Astrocyte (in vitro differentiated cells and primary cell): ENCODE results near the gene ATP5F1B.

ENCODE experiments used
- EZH2 ChIP-seq: IDR thresholded peaks from 2 replicates; pipeline ENCODE4 v1.6.1; 2012; ENCODE audit warnings: mild to moderate bottlenecking, low read length, inconsistent platforms; ENCODE audit not compliant: insufficient read depth
- TF ChIP-seq, protein P1 (sequence below): IDR thresholded peaks from 2 replicates; pipeline ENCODE4 v1.5.1; 2011; ENCODE audit warnings: low read depth, mild to moderate bottlenecking, inconsistent platforms, low read length, moderate library complexity; ENCODE audit not compliant: insufficient read depth

DNA sequence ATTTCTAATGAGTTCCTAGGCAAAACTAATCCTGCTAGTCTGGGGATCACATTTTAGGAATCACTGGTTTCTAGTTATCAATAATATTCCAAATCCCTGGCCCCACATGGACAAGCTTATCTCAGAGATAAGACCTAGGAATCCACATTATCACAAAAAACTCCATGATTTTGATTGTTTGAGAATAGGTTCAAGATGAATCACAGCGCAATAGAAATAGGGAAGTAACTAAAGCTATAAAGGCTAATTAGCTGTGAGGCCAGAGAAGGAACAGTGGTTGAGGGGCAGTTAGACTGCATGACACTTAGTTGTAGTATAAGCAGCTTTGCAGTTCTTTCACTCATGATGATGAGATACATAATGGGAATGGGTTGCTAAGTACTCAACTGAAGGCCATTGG is 13.1 kb upstream of the ATP5F1B start:
- TF ChIP-seq, protein P1, sequence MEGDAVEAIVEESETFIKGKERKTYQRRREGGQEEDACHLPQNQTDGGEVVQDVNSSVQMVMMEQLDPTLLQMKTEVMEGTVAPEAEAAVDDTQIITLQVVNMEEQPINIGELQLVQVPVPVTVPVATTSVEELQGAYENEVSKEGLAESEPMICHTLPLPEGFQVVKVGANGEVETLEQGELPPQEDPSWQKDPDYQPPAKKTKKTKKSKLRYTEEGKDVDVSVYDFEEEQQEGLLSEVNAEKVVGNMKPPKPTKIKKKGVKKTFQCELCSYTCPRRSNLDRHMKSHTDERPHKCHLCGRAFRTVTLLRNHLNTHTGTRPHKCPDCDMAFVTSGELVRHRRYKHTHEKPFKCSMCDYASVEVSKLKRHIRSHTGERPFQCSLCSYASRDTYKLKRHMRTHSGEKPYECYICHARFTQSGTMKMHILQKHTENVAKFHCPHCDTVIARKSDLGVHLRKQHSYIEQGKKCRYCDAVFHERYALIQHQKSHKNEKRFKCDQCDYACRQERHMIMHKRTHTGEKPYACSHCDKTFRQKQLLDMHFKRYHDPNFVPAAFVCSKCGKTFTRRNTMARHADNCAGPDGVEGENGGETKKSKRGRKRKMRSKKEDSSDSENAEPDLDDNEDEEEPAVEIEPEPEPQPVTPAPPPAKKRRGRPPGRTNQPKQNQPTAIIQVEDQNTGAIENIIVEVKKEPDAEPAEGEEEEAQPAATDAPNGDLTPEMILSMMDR: no peak
- TF ChIP-seq EZH2: no peak
